ENCODE results near the gene LHCGR. TPM values are rescaled to one million over a fixed set of nuclear protein-coding genes. Genes with fewer than 3 reads are reported as not detected.

Gene LHCGR
- total and polyA plus RNA-seq, 8 donors: 0.25 to 0.92 (median 0.43) TPM; not detected in 5

- Histone ChIP-seq H3K9me3 (peaks cover 0 to 11% (median 5%) of the 10 kb centered on the region in 4 donors), H3K4me3 (no peak overlapping the region), H3K4me1 (no peaks in the 10 kb centered on the region), H3K36me3 (no peaks in the 10 kb centered on the region), H3K27ac (no peak overlapping the region), H3K27me3 (no peaks in the 10 kb centered on the region)
- DNase-seq: no peak
- 25 to 53% (median 33%) methylated on average over 1 of the region's 1 CpG for WGBS, 5 donors
- intact Hi-C loops (cut with DNase I; ENCODE audit: low total_unique reads): no loop called here
- TF ChIP-seq EP300 (IDR thresholded peaks at IDR 0.05) (no peak), POLR2A (IDR thresholded peaks at IDR 0.05) (no peak), POLR2AphosphoS5 (IDR thresholded peaks at IDR 0.05) (no peak), CTCF (IDR thresholded peaks at IDR 0.05) (no peak)
Observed at GRCh38 chr2:48638261-48638660, 117.3 kb downstream of the LHCGR start.

Small RNAs within 50 kb of the gene (small RNA-seq; reads per million reads assigned to genes)
- gene ELOBP3: 0 reads per million in 4 donors

Other genes with a start within 250 kb of the LHCGR start
- 100 to 1,000 TPM in 1 of 5 donors, 10 to 100 TPM in 4; 12.7 to 116 (median 41.4) TPM for gene STON1, start 225.6 kb downstream of the LHCGR start, total RNA-seq
- 1 to 10 TPM; 5.5 to 6.9 (median 5.7) TPM for gene STON1, start 225.6 kb downstream of the LHCGR start, polyA plus RNA-seq
- 100 to 1,000 TPM in 1 of 5 donors, 10 to 100 TPM in 1, 1 to 10 TPM in 2, not detected in 1; 2.2 to 306 (median 12.8) TPM for gene GTF2A1L, start 137.9 kb downstream of the LHCGR start, total RNA-seq
- 1 to 10 TPM in 2 of 3 donors, not detected in 1; 1.8 to 2.4 TPM for gene GTF2A1L, start 137.9 kb downstream of the LHCGR start, polyA plus RNA-seq

All from stomach (tissue), 9 donors.